ENCODE results near the gene ADAP1. TPM values are rescaled to one million over a fixed set of nuclear protein-coding genes. Genes with fewer than 3 reads are reported as not detected.
A peak's percentile ranks its signal among the peaks of the same experiment; 100 is the strongest.

ADAP1 gene
- total and polyA plus RNA-seq, 2 of the 13 experiments (the other 11 are each of a cell fraction or from before 2014, with no cell fraction given): 10.5 to 24.6 TPM

DNA sequence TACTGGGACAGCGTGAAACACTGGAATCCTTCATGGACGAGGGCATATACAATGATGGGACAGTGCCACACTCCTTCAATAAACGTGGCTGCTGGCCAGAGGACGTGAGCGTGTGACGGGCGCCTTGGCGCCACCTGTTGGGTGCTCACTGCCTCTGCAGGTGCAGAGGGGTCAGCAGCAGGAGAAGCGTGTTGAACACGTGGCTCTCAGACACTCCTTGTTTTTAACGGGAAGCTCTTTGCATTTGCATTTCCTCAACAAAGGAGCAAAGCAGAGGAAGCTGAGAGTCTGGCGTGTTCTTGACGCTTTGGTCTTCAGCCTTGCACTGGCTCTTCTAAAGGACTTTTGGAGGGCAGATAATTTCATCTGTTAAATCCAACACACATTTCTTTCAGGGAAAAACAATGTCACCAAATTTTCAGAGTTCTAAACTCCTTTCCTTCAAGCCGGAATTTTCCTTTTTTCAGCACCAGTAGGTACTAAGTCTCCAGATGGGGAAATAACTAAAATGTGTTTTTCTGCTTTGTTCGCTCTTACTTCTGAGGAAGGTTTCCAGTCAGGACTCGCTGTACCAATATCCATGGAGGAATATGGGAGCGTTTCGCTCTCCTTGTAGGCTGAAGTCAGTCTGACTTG, 81.0 kb downstream of the ADAP1 start (continued):
- TF ChIP-seq, protein P1, sequence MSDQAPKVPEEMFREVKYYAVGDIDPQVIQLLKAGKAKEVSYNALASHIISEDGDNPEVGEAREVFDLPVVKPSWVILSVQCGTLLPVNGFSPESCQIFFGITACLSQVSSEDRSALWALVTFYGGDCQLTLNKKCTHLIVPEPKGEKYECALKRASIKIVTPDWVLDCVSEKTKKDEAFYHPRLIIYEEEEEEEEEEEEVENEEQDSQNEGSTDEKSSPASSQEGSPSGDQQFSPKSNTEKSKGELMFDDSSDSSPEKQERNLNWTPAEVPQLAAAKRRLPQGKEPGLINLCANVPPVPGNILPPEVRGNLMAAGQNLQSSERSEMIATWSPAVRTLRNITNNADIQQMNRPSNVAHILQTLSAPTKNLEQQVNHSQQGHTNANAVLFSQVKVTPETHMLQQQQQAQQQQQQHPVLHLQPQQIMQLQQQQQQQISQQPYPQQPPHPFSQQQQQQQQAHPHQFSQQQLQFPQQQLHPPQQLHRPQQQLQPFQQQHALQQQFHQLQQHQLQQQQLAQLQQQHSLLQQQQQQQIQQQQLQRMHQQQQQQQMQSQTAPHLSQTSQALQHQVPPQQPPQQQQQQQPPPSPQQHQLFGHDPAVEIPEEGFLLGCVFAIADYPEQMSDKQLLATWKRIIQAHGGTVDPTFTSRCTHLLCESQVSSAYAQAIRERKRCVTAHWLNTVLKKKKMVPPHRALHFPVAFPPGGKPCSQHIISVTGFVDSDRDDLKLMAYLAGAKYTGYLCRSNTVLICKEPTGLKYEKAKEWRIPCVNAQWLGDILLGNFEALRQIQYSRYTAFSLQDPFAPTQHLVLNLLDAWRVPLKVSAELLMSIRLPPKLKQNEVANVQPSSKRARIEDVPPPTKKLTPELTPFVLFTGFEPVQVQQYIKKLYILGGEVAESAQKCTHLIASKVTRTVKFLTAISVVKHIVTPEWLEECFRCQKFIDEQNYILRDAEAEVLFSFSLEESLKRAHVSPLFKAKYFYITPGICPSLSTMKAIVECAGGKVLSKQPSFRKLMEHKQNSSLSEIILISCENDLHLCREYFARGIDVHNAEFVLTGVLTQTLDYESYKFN (CRISPR knock-in tag; conservative IDR thresholded peaks at IDR 0.05): peak; percentile 34; the same call in 1 of the 2 replicates
- TF ChIP-seq TAF15 (IDR thresholded peaks at IDR 0.05; ENCODE audit: low read depth, low read length, poor library complexity, severe bottlenecking) (no peak), ZNF761 (CRISPR knock-in tag; conservative IDR thresholded peaks at IDR 0.05) (0 out of 2 replicates have a peak, but pooled peaks have one; percentile 45), FOXA3 (CRISPR knock-in tag; IDR thresholded peaks at IDR 0.05) (peak; percentile 77), KLF6 (CRISPR knock-in tag; IDR thresholded peaks at IDR 0.05) (peak; percentile 98), FOXP4 (CRISPR knock-in tag; IDR thresholded peaks at IDR 0.05) (peak; percentile 61), ZNF329 (CRISPR knock-in tag; IDR thresholded peaks at IDR 0.05; ENCODE audit: low read depth) (0 out of 2 replicates have a peak, but pooled peaks have one; percentile 62), JDP2 (CRISPR knock-in tag; IDR thresholded peaks at IDR 0.05; ENCODE audit: borderline replicate concordance) (no peak), ZNF30 (CRISPR knock-in tag; IDR thresholded peaks at IDR 0.05) (0 out of 2 replicates have a peak, but pooled peaks have one; percentile 30), ZNF746 (CRISPR knock-in tag; IDR thresholded peaks at IDR 0.05) (peak; percentile 86), ATRX (CRISPR knock-in tag; IDR thresholded peaks at IDR 0.05; ENCODE audit: borderline replicate concordance) (no peak), DPF2 (CRISPR knock-in tag; IDR thresholded peaks at IDR 0.05; ENCODE audit: borderline replicate concordance, low read depth) (peak; percentile 28; the same call in 1 of the 2 replicates), PHF21A (CRISPR knock-in tag; IDR thresholded peaks at IDR 0.05) (0 out of 2 replicates have a peak, but pooled peaks have one; percentile 33), NCOR1 (IDR thresholded peaks at IDR 0.05; ENCODE audit: borderline replicate concordance, low read length) (no peak)
- TF ChIP-seq, protein P2, sequence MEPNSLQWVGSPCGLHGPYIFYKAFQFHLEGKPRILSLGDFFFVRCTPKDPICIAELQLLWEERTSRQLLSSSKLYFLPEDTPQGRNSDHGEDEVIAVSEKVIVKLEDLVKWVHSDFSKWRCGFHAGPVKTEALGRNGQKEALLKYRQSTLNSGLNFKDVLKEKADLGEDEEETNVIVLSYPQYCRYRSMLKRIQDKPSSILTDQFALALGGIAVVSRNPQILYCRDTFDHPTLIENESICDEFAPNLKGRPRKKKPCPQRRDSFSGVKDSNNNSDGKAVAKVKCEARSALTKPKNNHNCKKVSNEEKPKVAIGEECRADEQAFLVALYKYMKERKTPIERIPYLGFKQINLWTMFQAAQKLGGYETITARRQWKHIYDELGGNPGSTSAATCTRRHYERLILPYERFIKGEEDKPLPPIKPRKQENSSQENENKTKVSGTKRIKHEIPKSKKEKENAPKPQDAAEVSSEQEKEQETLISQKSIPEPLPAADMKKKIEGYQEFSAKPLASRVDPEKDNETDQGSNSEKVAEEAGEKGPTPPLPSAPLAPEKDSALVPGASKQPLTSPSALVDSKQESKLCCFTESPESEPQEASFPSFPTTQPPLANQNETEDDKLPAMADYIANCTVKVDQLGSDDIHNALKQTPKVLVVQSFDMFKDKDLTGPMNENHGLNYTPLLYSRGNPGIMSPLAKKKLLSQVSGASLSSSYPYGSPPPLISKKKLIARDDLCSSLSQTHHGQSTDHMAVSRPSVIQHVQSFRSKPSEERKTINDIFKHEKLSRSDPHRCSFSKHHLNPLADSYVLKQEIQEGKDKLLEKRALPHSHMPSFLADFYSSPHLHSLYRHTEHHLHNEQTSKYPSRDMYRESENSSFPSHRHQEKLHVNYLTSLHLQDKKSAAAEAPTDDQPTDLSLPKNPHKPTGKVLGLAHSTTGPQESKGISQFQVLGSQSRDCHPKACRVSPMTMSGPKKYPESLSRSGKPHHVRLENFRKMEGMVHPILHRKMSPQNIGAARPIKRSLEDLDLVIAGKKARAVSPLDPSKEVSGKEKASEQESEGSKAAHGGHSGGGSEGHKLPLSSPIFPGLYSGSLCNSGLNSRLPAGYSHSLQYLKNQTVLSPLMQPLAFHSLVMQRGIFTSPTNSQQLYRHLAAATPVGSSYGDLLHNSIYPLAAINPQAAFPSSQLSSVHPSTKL (CRISPR knock-in tag; IDR thresholded peaks at IDR 0.05): peak; percentile 71
- TF ChIP-seq, protein P3, sequence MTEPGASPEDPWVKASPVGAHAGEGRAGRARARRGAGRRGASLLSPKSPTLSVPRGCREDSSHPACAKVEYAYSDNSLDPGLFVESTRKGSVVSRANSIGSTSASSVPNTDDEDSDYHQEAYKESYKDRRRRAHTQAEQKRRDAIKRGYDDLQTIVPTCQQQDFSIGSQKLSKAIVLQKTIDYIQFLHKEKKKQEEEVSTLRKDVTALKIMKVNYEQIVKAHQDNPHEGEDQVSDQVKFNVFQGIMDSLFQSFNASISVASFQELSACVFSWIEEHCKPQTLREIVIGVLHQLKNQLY (CRISPR knock-in tag; IDR thresholded peaks at IDR 0.05): peak; percentile 98
- TF ChIP-seq, protein P4, sequence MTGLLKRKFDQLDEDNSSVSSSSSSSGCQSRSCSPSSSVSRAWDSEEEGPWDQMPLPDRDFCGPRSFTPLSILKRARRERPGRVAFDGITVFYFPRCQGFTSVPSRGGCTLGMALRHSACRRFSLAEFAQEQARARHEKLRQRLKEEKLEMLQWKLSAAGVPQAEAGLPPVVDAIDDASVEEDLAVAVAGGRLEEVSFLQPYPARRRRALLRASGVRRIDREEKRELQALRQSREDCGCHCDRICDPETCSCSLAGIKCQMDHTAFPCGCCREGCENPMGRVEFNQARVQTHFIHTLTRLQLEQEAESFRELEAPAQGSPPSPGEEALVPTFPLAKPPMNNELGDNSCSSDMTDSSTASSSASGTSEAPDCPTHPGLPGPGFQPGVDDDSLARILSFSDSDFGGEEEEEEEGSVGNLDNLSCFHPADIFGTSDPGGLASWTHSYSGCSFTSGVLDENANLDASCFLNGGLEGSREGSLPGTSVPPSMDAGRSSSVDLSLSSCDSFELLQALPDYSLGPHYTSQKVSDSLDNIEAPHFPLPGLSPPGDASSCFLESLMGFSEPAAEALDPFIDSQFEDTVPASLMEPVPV (CRISPR knock-in tag; IDR thresholded peaks at IDR 0.05): peak; percentile 86; the same call in 1 of the 2 replicates
